Epithelial cell of esophagus (primary cell): ENCODE results near the gene COL18A1.
"Not testable (repeated sequence)": the region's sequence is repeated elsewhere in the genome, so short reads cannot be mapped to it uniquely, and the experiment has no call there.

Experiments used
- DNase-seq: peaks from one replicate; pipeline ENCODE4 v3.0.0; 2010; ENCODE audit warnings: low read depth
- H3K4me3 ChIP-seq: 2 replicates; pipeline ENCODE4 v1.5.1; 2011; ENCODE audit warnings: mild to moderate bottlenecking, low read length, control low read depth
- TF ChIP-seq, protein P1 (sequence below): IDR thresholded peaks from 2 replicates; pipeline ENCODE4 v1.5.1; 2011; ENCODE audit warnings: low read depth, mild to moderate bottlenecking, low read length, control low read depth, inconsistent platforms; ENCODE audit not compliant: insufficient read depth; ENCODE audit errors: missing control alignments

COL18A1 gene

DNA sequence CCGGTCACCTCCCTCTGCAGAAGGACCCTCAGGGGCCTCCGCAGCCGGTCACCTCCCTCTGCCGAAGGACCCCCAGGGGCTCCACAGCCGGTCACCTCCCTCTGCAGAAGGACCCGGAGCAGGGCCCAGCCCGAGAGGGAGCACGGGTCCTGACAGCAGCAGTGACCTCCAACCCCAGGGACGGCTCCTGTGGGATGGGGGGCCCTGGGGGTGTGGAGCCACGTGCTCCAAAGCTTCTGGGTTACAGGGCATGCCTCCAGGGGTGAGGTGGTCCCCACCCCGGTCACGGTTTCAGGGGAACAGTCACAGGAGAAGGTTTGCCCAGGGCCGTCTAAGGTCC lies 97.0 kb downstream of the COL18A1 start:
- TF ChIP-seq, protein P1, sequence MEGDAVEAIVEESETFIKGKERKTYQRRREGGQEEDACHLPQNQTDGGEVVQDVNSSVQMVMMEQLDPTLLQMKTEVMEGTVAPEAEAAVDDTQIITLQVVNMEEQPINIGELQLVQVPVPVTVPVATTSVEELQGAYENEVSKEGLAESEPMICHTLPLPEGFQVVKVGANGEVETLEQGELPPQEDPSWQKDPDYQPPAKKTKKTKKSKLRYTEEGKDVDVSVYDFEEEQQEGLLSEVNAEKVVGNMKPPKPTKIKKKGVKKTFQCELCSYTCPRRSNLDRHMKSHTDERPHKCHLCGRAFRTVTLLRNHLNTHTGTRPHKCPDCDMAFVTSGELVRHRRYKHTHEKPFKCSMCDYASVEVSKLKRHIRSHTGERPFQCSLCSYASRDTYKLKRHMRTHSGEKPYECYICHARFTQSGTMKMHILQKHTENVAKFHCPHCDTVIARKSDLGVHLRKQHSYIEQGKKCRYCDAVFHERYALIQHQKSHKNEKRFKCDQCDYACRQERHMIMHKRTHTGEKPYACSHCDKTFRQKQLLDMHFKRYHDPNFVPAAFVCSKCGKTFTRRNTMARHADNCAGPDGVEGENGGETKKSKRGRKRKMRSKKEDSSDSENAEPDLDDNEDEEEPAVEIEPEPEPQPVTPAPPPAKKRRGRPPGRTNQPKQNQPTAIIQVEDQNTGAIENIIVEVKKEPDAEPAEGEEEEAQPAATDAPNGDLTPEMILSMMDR, result no peak
- H3K4me3 ChIP-seq, result no peak overlapping the region
- no peak for DNase-seq

DNA sequence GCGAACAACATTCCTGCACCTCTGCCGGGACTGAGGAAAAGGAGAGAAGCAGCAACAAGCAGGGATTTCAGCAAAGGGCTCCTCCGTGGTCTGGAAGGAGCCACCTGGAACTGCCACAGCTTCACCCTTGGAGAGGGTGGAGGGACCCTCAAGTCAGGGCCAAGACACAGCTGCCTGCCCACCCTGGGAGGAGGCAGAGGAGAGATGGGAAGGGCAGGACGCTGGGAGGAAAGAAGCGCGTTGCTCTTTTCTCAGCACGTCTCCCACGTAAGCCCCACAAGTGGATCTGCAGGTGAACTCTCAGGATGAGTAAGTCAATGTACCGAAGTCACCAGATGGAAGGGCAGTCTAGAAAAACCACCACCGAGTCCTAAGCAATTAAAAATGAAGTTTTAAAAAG lies 97.6 kb downstream of the COL18A1 start:
- H3K4me3 ChIP-seq, result no peak overlapping the region
- TF ChIP-seq, protein P1, result no peak
- DNase-seq, result no peak

DNA sequence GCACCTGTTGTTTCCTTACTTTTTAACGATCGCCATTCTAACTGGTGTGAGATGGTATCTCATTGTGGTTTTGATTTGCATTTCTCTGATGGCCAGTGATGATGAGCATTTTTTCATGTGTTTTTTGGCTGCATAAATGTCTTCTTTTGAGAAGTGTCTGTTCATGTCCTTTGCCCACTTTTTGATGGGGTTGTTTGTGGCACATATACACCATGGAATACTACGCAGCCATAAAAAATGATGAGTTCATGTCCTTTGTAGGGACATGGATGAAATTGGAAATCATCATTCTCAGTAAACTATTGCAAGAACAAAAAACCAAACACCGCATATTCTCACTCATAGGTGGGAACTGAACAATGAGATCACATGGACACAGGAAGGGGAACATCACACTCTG lies 98.3 kb downstream of the COL18A1 start:
- not testable (repeated sequence) for H3K4me3 ChIP-seq, DNase-seq

DNA sequence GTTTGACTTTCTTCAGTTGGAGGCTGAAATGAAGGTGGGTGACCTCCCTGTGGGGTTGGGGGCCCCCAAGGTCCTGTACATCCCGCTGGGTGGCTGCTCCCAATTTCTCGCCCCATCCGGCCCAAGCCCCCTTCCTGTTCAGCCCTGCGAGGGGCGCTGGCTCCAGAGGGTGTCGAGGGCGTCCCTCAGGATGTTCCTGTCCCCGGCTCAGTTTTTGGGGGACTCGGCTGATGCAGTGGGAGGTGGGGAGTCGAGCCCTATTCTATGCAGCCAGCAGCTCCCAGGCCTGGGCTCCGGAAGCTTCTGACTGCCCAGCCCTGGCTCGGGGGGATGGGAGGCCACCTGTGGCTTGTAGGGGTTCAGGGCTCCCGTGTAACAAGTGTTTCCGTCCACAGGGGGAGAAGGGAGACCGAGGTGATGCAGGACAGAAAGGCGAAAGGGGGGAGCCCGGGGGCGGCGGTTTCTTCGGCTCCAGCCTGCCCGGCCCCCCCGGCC lies 99.1 kb downstream of the COL18A1 start:
- TF ChIP-seq, protein P1, result no peak
- no peak overlapping the region for H3K4me3 ChIP-seq
- no peak for DNase-seq

DNA sequence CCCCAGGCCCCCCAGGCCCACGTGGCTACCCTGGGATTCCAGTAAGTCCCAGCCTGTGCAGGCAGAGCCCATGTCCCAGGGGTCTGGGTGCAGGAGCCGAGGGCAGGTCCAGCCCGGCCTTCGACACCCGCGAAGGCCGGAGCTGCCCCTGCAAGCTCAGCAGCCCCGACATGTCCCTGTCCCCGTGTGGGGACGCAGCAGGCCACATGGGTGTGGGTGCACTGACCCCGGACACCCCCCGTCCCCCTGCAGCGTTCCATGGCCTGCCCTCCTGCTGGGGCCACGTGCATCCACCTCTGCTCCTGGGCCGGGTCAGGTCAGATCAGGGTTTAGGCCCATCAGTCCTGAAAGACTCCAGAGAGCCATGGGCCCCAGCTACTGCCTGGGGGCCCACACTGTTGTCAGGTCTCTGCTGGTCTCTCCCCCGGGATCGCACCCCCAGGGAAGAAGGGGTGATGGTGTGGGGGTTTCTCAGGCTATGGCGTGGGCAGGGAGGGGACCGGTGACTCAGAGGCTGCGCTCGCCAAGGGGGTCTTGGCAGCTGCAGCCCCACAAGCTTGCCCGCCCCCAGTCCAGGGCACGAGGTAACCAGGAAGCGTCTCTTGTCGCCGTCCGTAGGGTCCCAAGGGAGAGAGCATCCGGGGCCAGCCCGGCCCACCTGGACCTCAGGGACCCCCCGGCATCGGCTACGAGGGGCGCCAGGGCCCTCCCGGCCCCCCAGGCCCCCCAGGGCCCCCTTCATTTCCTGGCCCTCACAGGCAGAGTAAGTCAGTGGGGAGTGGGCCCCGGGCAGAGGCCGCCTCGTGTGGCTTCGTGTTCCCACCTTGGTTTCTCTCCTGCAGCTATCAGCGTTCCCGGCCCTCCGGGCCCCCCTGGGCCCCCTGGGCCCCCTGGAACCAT lies 99.8 kb downstream of the COL18A1 start:
- H3K4me3 ChIP-seq, result no peak overlapping the region
- no peak for DNase-seq
- TF ChIP-seq, protein P1, result no peak

DNA sequence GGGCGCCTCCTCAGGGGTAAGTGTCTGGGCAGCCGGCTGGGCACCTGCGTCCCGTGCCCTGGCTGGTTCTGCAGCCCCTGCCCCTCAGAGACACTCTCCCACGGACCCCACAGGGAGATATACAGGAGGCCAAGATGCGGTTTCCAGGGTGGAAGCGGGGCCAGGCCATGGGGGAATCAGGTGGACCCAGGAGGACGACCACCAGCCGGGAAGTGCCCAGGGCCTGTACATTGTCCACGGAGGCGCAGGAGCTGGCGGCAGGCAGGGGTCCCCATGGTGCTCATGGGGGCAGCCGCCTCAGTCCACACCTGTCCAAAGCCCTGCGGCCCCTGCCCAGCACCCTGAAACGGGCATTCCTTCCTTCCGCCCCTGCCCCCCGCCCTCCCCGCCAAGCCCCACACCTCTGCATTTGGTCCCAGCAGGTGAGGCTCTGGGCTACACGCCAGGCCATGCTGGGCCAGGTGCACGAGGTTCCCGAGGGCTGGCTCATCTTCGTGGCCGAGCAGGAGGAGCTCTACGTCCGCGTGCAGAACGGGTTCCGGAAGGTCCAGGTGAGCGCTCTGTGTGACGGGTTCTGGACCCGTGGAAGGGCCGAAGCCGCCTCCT lies 100.6 kb downstream of the COL18A1 start:
- TF ChIP-seq, protein P1, result no peak
- no peak for DNase-seq
- no peak overlapping the region for H3K4me3 ChIP-seq

DNA sequence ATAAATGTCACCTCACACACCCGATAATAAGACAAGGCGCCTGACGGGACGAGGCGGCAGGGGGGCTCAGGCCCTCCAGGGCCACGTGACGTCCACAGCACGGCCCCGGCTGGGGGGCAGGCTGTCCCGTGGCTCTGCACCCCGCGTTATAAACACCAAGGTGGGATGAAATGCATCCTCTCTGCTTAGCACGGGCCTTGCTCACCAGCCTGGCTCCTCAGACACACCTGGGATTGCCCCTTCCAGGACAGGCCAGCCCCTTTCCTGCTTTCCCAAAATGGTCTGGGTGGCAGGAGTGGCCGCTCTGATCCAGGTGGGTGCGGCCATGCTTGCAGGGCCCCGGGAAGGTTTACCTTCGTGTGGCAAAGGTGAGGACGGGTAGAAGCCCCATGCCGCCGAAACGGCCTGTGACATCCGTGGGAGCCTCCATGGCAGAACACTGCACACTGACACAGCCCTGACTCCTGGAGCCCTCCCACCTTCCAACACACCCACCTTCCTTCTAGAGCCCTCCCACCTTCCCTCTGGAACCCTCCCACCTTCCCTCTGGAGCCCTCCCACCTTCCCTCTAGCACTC lies 101.4 kb downstream of the COL18A1 start:
- H3K4me3 ChIP-seq, result no peak overlapping the region
- DNase-seq, result no peak
- TF ChIP-seq, protein P1, result no peak
